ENCODE data around the gene ARL6IP6. TPM values are rescaled to one million over a fixed set of nuclear protein-coding genes. Genes with fewer than 3 reads are reported as not detected.

ARL6IP6 gene
- total and polyA plus RNA-seq, 2 donors (not counting 1 experiment from before 2014, with no cell fraction given) = 17.8 to 20.4 TPM

- H3K27me3 Mint-ChIP-seq = no peaks in the 10 kb centered on the region
- peak; percentile 46 for DNase-seq
- H3K4me3 Mint-ChIP-seq = no peak overlapping the region
- Histone ChIP-seq H3K4me3 (ENCODE audit: control extremely low read depth in 1 of 5, extremely low read depth in 1 of 5, insufficient read depth in 1 of 5, low read depth in 2 of 5, low read length in 4 of 5) (no peak overlapping the region), H4K20me1 (ENCODE audit: control insufficient read depth, insufficient read depth, low read length, poor library complexity, severe bottlenecking) (no peaks in the 10 kb centered on the region), H2AFZ (ENCODE audit: insufficient read depth, low read depth, low read length, poor library complexity, severe bottlenecking) (no peak overlapping the region), H3K27ac (ENCODE audit: low read length in 2 of 2) (no peak overlapping the region), H3K9ac (ENCODE audit: low read length) (no peak overlapping the region), H3K4me1 (ENCODE audit: control insufficient read depth in 2 of 2, insufficient read depth in 2 of 2, low read length in 2 of 2) (no peaks in the 10 kb centered on the region), H3K36me3 (replicated peaks in 1 of 2; ENCODE audit: control extremely low read depth in 1 of 2, control insufficient read depth in 1 of 2, extremely low read depth in 1 of 2, insufficient read depth in 2 of 2, low read length in 1 of 2) (peaks cover 14 to 36% of the 10 kb centered on the region in 2 experiments), H3K27me3 (replicated peaks in 1 of 4; ENCODE audit: control extremely low read depth in 1 of 4, control insufficient read depth in 3 of 4, insufficient read depth in 4 of 4, low read length in 3 of 4) (no peaks in the 10 kb centered on the region), H3K4me2 (replicated peaks; ENCODE audit: low read depth, low read length, poor library complexity, severe bottlenecking) (no peak overlapping the region), H3K79me2 (ENCODE audit: control insufficient read depth, insufficient read depth, low read length) (no peaks in the 10 kb centered on the region), H3K9me3 (ENCODE audit: control extremely low read depth in 1 of 3, control insufficient read depth in 2 of 3, insufficient read depth in 1 of 3, low read length in 2 of 3) (peaks cover 0 to 5% (median 0%) of the 10 kb centered on the region in 3 donors)
- intact Hi-C loops (cut with micrococcal nuclease) = no loop called here
- POLR2A ChIA-PET = no interaction called here
- TF ChIP-seq EZH2 (IDR thresholded peaks at IDR 0.05; ENCODE audit: borderline replicate concordance, insufficient read depth, low read depth, low read length, poor library complexity, severe bottlenecking) (no peak), CTCF (IDR thresholded peaks at IDR 0.05) (peak; percentile 27)
- no peak overlapping the region for H3K27ac Mint-ChIP-seq
- CTCF ChIA-PET = interaction anchor here (0.8 kb wide), 1 partner anchor 12 kb away, joined by 3 read pairs; no protein-coding TSS in a partner anchor
- no peak for ATAC-seq (ENCODE audit: low read depth)
- WGBS (ENCODE audit: insufficient coverage) = 91% methylated on average over 13 of the region's 13 CpGs
- no peaks in the 10 kb centered on the region for H3K9me3 Mint-ChIP-seq (ENCODE audit: insufficient read depth)
- no peaks in the 10 kb centered on the region for H3K4me1 Mint-ChIP-seq
Observed at GRCh38 chr2:152755029-152755428, 36.6 kb downstream of the ARL6IP6 start.

DNA sequence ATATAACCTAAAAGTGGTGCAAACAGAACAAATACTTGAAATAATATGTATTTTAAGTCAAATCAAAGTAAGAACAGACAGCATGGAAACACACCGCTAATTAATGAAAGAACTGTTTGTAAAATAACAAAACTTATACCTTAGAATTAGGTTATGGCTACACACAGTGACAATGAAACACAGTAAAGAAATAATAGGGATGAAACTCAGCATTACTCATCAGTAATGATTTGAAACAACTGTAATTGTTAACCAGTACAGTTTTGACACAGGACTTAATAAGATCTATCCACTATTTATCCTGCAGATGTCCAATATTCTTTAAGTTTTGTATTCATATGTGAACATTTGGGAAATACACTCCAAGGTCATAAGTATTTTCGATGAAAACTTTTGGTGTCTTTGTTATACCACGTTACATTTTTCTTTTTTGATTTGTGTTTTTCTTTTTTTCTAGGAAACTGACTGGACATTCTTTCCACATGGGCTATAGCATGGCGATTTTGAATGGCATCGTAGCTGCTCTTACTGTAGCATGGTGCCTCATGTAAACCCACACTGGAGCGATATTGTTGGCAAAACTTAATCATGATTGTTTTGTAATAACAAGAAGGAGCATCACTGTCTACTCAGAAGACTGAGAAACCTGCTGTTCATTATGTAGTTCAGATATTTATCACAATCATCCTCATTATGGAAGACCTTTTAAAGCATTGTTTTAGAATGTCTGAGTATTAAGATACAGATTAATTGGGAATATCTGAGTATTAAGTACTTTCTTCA is 41.1 kb downstream of the ARL6IP6 start:
- CTCF ChIA-PET = no interaction called here
- 100% methylated on average over 2 of the region's 6 CpGs for WGBS (ENCODE audit: insufficient coverage)

More for the DNA sequence above, 41.1 kb downstream of the ARL6IP6 start:
- intact Hi-C loops (cut with micrococcal nuclease) = no loop called here
- Histone ChIP-seq H3K9ac (ENCODE audit: low read length) (no peak overlapping the region), H4K20me1 (ENCODE audit: control insufficient read depth, insufficient read depth, low read length, poor library complexity, severe bottlenecking) (no peaks in the 10 kb centered on the region), H3K9me3 (ENCODE audit: control extremely low read depth in 1 of 3, control insufficient read depth in 2 of 3, insufficient read depth in 1 of 3, low read length in 2 of 3) (peaks cover 0 to 5% (median 0%) of the 10 kb centered on the region in 3 donors), H3K4me2 (replicated peaks; ENCODE audit: low read depth, low read length, poor library complexity, severe bottlenecking) (no peak overlapping the region), H3K36me3 (replicated peaks in 1 of 2; ENCODE audit: control extremely low read depth in 1 of 2, control insufficient read depth in 1 of 2, extremely low read depth in 1 of 2, insufficient read depth in 2 of 2, low read length in 1 of 2) (peaks cover 10 to 27% of the 10 kb centered on the region in 2 experiments), H3K4me3 (ENCODE audit: control extremely low read depth in 1 of 5, extremely low read depth in 1 of 5, insufficient read depth in 1 of 5, low read depth in 2 of 5, low read length in 4 of 5) (no peak overlapping the region), H3K27me3 (replicated peaks in 1 of 4; ENCODE audit: control extremely low read depth in 1 of 4, control insufficient read depth in 3 of 4, insufficient read depth in 4 of 4, low read length in 3 of 4) (no peaks in the 10 kb centered on the region), H3K79me2 (ENCODE audit: control insufficient read depth, insufficient read depth, low read length) (no peaks in the 10 kb centered on the region), H2AFZ (ENCODE audit: insufficient read depth, low read depth, low read length, poor library complexity, severe bottlenecking) (no peak overlapping the region), H3K27ac (ENCODE audit: low read length in 2 of 2) (no peak overlapping the region), H3K4me1 (ENCODE audit: control insufficient read depth in 2 of 2, insufficient read depth in 2 of 2, low read length in 2 of 2) (no peaks in the 10 kb centered on the region)
- no peak overlapping the region for H3K27ac Mint-ChIP-seq
- no peaks in the 10 kb centered on the region for H3K4me1 Mint-ChIP-seq
- no peaks in the 10 kb centered on the region for H3K9me3 Mint-ChIP-seq (ENCODE audit: insufficient read depth)
- no peaks in the 10 kb centered on the region for H3K27me3 Mint-ChIP-seq
- POLR2A ChIA-PET = no interaction called here
- no peak for TF ChIP-seq EZH2 (IDR thresholded peaks at IDR 0.05; ENCODE audit: borderline replicate concordance, insufficient read depth, low read depth, low read length, poor library complexity, severe bottlenecking)
- ATAC-seq (ENCODE audit: low read depth) = no peak
- DNase-seq = no peak
- H3K4me3 Mint-ChIP-seq = no peak overlapping the region

Measured in B cell (primary cell).